HG02678 (cell line): ENCODE data around the gene MMP21.

Experiments used
- ATAC-seq: cut with Tn5 transposase; IDR thresholded peaks from one replicate; pipeline ENCODE4 v1.9.1; 2021; ENCODE audit warnings: mild to moderate bottlenecking, moderate library complexity; ENCODE audit not compliant: unreplicated experiment

MMP21 gene

DNA sequence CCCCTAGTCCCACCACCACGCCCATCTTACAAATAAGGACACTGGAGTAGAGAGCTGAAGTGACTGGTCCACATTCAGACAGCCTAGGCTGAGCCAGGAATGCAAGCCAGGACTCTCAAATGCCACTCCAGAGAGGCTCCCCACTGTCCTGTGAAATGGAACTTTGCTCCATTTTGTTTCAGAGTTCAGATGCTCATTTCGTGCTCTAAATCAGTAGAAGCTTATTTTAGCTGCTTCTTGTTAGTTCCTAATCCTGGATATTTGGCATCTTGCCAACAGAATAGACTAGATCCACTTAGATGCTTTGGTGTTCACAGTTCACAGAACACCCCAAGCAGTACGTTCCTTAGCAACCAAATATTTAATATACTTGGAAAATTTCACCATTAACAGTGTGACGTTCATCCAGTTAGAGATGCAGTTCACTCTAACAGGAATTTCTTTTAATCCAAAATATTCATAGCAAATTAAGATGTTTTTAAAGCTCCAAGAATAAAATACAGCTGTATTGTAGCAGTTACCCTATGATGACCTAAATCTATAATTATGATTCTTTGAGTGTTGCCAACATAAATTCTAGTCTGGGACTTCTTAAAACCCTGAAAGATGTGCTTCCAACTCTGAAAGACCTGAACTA lies 7.3 kb downstream of the MMP21 start:
- no peak for ATAC-seq

- no peak for ATAC-seq
These were observed 9.1 kb downstream of the MMP21 start for GRCh38 chr10:125766511-125766910.

DNA sequence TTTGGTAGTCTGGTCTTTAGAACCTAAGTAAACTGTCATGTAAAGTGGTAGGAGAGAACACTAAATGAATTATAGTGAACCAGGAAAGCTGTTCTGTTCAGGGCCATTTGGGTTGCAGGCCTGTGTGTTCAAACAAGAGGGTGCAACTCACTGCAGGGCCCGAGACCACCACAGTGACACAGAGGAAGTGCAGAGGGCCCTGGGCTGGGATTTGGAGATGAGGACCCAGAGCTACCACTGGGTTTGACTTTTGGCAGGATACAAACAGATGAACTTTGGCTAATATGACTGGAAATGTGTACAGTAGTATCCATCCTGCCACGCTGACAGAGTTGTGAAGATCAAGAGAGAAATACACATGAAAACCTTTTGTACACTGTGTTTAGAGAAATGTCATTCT lies 9.8 kb downstream of the MMP21 start:
- ATAC-seq: no peak

- no peak for ATAC-seq
These were observed 12.7 kb downstream of the MMP21 start for GRCh38 chr10:125762692-125763648.

DNA sequence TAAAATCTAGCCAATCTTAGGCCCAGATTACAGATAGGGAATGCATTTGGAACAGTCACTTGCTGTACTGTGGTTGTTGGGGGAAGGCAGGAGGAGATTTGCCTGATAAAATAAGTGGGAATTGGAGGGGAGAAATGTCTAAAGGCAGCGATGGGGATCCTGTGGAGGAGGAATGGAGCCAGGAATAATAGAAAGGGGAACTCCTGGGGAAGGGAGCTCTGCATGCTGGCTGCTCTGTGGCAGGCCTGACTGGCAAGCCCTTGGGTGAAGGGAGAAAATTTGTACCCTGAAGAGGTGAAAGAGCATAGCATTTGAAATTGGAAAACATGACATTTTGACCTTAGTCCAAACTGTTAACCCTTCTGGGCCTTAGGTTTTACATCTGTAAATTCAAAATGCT lies 13.7 kb downstream of the MMP21 start:
- no peak for ATAC-seq

- ATAC-seq: no peak
These were observed 17.9 kb downstream of the MMP21 start for GRCh38 chr10:125757742-125758141.

- ATAC-seq: no peak
These were observed 18.7 kb downstream of the MMP21 start for GRCh38 chr10:125756853-125757487.

- no peak for ATAC-seq
These were observed 19.4 kb downstream of the MMP21 start for GRCh38 chr10:125756196-125756595.

GRCh38 chr10:125747417-125747816 lies 28.2 kb downstream of the MMP21 start:
- no peak for ATAC-seq

- ATAC-seq: no peak
These were observed 30.7 kb downstream of the MMP21 start for GRCh38 chr10:125744909-125745308.

DNA sequence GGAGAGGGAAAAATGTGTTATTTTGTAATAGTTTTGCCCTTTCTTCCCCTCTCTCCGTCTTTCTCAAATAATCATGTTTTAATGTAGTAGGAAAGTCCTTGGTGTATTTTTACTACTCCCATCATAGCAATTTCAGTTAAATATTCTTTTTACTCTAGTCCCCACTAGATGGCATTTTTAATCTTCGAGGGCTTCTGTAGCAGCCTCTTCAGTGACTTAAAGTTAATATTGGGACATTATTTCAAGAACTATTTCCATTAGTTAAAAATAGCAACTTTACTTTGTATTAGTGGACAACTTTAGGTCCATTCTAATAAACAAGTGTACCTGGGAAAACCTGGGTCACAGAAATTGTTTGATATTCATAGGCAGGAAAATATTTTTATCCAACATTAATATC lies 33.2 kb downstream of the MMP21 start:
- no peak for ATAC-seq

GRCh38 chr10:125739994-125740679 lies 35.5 kb downstream of the MMP21 start:
- no peak for ATAC-seq

GRCh38 chr10:125738206-125738605 lies 37.4 kb downstream of the MMP21 start:
- no peak for ATAC-seq

DNA sequence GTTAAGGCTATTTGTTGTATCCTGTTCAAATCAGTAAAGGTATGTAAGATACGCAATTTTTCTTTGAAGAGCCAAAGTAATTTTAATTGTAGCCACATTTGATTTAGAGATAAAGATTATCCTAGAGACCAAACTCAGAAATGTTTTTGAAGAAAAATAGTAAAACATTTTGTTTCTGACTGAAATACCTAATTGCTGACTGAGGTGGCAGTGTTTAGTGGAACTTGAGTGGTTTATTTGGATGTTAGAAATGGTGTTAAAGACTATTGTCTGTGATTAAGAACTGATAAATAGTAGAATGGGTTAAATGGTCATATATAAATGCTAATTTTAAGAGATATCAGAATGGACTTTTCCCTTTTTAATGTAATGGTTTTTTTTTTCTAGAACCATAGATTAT lies 40.8 kb downstream of the MMP21 start:
- no peak for ATAC-seq

GRCh38 chr10:125734148-125734547 lies 41.5 kb downstream of the MMP21 start:
- no peak for ATAC-seq

DNA sequence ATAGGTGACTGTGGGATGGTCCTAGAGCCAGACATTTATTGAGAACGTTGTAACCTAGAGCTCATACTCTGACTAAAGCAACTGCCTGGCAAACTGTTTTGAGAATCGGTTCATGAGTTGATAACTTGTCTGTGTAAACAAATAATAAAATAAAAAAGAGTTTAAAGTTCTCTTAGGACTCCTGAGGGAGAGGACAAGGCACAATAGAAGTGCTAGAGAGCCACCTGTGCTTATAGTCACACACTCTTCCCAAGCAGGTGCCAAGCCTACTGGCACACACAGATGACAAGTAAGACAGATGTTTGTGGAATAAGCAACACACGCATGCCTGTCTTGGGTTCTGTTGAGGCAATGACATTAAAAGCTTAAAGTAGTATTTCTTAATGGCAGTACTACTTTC lies 48.2 kb downstream of the MMP21 start:
- no peak for ATAC-seq

GRCh38 chr10:125726914-125727313 lies 48.7 kb downstream of the MMP21 start:
- ATAC-seq: no peak

GRCh38 chr10:125722811-125723210 lies 52.8 kb downstream of the MMP21 start:
- no peak for ATAC-seq

GRCh38 chr10:125721035-125721434 lies 54.6 kb downstream of the MMP21 start:
- peak; percentile 46 for ATAC-seq

DNA sequence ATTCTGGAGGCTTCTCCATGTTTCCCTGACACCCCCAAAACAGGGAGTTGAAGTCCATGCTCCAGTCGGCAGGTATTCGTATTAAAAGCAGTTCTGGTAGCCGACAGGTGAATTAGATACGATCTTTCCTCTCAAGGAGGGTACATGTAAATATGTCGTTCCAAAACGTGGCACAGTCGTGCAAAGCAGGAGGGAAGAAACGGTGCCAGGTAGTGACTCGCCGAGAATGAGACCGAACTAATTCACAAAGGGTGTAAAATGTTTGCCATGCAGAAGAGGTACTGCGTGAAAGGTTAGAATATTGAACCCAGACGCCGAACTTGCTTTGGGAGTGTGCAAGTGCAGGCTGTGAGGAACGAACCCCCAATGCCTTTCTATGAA lies 55.6 kb downstream of the MMP21 start:
- no peak for ATAC-seq
